ENCODE data around the gene NCLN. TPM values are rescaled to one million over a fixed set of nuclear protein-coding genes. Genes with fewer than 3 reads are reported as not detected.

NCLN gene
- total RNA-seq, 4 donors from 2014 or later, result 18.2 to 54.4 (median 43.1) TPM

GRCh38 chr19:3159565-3159964 lies 26.2 kb upstream of the NCLN start:
- no peak for TF ChIP-seq POLR2A (IDR thresholded peaks at IDR 0.05)
- TF ChIP-seq CTCF (IDR thresholded peaks at IDR 0.05 in 4 of 5, conservative IDR thresholded peaks at IDR 0.05 in 1 of 5), result no peak
- DNase-seq, result no peak
- Histone ChIP-seq H3K4me3 (no peak overlapping the region), H3K27me3 (no peaks in the 10 kb centered on the region), H3K27ac (no peak overlapping the region), H3K4me1 (no peaks in the 10 kb centered on the region), H3K9me3 (no peaks in the 10 kb centered on the region), H3K36me3 (no peaks in the 10 kb centered on the region)
- intact Hi-C loops (cut with DNase I; ENCODE audit: low total_unique reads), result no loop called here
- in situ Hi-C loops (cut with MboI; ENCODE audit: low sequenced_read_pairs in 4 of 4), result loop anchor here in 1 of 4 donors (25.0 kb wide), 1 partner anchor 197 kb away; no protein-coding TSS in a partner anchor
- ATAC-seq, result no peak

GRCh38 chr19:3160219-3160618 lies 25.5 kb upstream of the NCLN start:
- no peak for DNase-seq
- Histone ChIP-seq H3K4me3 (no peak overlapping the region), H3K9me3 (no peaks in the 10 kb centered on the region), H3K27me3 (no peaks in the 10 kb centered on the region), H3K36me3 (no peaks in the 10 kb centered on the region), H3K27ac (no peak overlapping the region), H3K4me1 (no peaks in the 10 kb centered on the region)
- ATAC-seq, result no peak
- in situ Hi-C loops (cut with MboI; ENCODE audit: low sequenced_read_pairs in 4 of 4) (loop anchor here in 3 of 4 donors (5.0 to 25.0 kb wide), 4 partner anchors 198 to 275 kb away; no protein-coding TSS in a partner anchor), intact Hi-C loops (cut with DNase I; ENCODE audit: low total_unique reads) (no loop called here)
- TF ChIP-seq CTCF (IDR thresholded peaks at IDR 0.05 in 4 of 5, conservative IDR thresholded peaks at IDR 0.05 in 1 of 5), result no peak
- no peak for TF ChIP-seq POLR2A (IDR thresholded peaks at IDR 0.05)

GRCh38 chr19:3161453-3161852 lies 24.3 kb upstream of the NCLN start:
- no peaks in the 10 kb centered on the region for H3K36me3 ChIP-seq
- H3K27ac ChIP-seq, result no peak overlapping the region
- ATAC-seq (no peak), DNase-seq (no peak)
- H3K4me3 ChIP-seq, result no peak overlapping the region
- H3K27me3 ChIP-seq, result no peaks in the 10 kb centered on the region
- H3K4me1 ChIP-seq, result no peaks in the 10 kb centered on the region
- TF ChIP-seq POLR2A (IDR thresholded peaks at IDR 0.05) (no peak), CTCF (IDR thresholded peaks at IDR 0.05 in 4 of 5, conservative IDR thresholded peaks at IDR 0.05 in 1 of 5) (no peak)
- in situ Hi-C loops (cut with MboI; ENCODE audit: low sequenced_read_pairs in 4 of 4) (loop anchor here in 3 of 4 donors (5.0 to 25.0 kb wide), 4 partner anchors 199 to 277 kb away; no protein-coding TSS in a partner anchor), intact Hi-C loops (cut with DNase I; ENCODE audit: low total_unique reads) (no loop called here)
- no peaks in the 10 kb centered on the region for H3K9me3 ChIP-seq

GRCh38 chr19:3162418-3163229 lies 23.1 kb upstream of the NCLN start:
- Histone ChIP-seq H3K36me3 (no peaks in the 10 kb centered on the region), H3K4me3 (no peak overlapping the region), H3K4me1 (no peaks in the 10 kb centered on the region), H3K27me3 (no peaks in the 10 kb centered on the region), H3K27ac (no peak overlapping the region), H3K9me3 (no peaks in the 10 kb centered on the region)
- in situ Hi-C loops (cut with MboI; ENCODE audit: low sequenced_read_pairs in 4 of 4) (loop anchor here in 3 of 4 donors (5.0 to 25.0 kb wide), 4 partner anchors 200 to 278 kb away; no protein-coding TSS in a partner anchor), intact Hi-C loops (cut with DNase I; ENCODE audit: low total_unique reads) (loop anchor here (2.0 kb wide), 3 partner anchors 16 to 276 kb away; no protein-coding TSS in a partner anchor)
- no peak for DNase-seq
- no peak for ATAC-seq
- no peak for TF ChIP-seq POLR2A (IDR thresholded peaks at IDR 0.05)
- no peak for TF ChIP-seq CTCF (IDR thresholded peaks at IDR 0.05 in 4 of 5, conservative IDR thresholded peaks at IDR 0.05 in 1 of 5)
